ENCODE data around the gene TNS2. TPM values are rescaled to one million over a fixed set of nuclear protein-coding genes. Genes with fewer than 3 reads are reported as not detected.

TNS2 gene
- total RNA-seq, 1 experiment from 2014 or later, result 13.1 TPM

DNA sequence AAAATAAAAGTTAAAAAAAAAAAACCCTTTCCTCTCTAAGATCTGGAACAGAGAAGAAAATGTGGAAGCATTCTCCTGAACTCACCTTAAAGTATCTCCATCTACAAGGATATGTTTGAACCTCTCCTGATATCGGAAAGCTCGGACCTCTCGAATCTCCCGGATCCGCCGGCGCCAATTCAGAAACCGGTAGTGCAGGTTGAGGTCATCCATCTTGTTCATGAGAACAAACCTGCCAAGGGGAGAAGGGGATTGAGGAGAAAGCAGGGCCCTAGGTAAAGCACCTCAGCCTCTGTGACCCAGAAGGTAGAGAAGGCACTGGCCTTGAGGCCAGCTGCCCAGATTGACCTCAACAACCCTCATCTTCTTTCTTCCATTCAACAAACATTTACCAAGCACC is 27.2 kb downstream of the TNS2 start:
- Histone ChIP-seq H2AFZ (ENCODE audit: low read length) (no peak overlapping the region), H4K20me1 (ENCODE audit: low read length) (no peaks in the 10 kb centered on the region), H3K4me2 (ENCODE audit: low read length) (no peak overlapping the region), H3K4me3 (ENCODE audit: low read length) (no peak overlapping the region), H3K79me2 (ENCODE audit: low read length) (peaks cover 20% of the 10 kb centered on the region), H3K4me1 (ENCODE audit: insufficient read depth, low read length) (peaks cover 16% of the 10 kb centered on the region), H3K27me3 (ENCODE audit: low read length) (no peaks in the 10 kb centered on the region), H3K9me2 (replicated peaks; ENCODE audit: low read length) (no peaks in the 10 kb centered on the region), H3K27ac (ENCODE audit: low read length) (no peak overlapping the region), H3K36me3 (ENCODE audit: low read depth, low read length) (peaks cover 5% of the 10 kb centered on the region), H3K9me3 (ENCODE audit: low read length) (no peaks in the 10 kb centered on the region), H3F3A (ENCODE audit: low read length, unreplicated experiment) (no peaks in the 10 kb centered on the region), H3K9ac (ENCODE audit: low read length) (no peak overlapping the region)
- BruUV-seq (replicated peaks), result no TSS peak
- DNase-seq (no peak), ATAC-seq (no peak)
- ChIA-PET POLR2A (ENCODE audit: unreplicated experiment) (no interaction called here), CTCF (no interaction called here)
- intact Hi-C loops (cut with micrococcal nuclease), result no loop called here
- TF ChIP-seq, protein P1, sequence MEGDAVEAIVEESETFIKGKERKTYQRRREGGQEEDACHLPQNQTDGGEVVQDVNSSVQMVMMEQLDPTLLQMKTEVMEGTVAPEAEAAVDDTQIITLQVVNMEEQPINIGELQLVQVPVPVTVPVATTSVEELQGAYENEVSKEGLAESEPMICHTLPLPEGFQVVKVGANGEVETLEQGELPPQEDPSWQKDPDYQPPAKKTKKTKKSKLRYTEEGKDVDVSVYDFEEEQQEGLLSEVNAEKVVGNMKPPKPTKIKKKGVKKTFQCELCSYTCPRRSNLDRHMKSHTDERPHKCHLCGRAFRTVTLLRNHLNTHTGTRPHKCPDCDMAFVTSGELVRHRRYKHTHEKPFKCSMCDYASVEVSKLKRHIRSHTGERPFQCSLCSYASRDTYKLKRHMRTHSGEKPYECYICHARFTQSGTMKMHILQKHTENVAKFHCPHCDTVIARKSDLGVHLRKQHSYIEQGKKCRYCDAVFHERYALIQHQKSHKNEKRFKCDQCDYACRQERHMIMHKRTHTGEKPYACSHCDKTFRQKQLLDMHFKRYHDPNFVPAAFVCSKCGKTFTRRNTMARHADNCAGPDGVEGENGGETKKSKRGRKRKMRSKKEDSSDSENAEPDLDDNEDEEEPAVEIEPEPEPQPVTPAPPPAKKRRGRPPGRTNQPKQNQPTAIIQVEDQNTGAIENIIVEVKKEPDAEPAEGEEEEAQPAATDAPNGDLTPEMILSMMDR (conservative IDR thresholded peaks at IDR 0.05; ENCODE audit: low read depth, low read length), result no peak
- TF ChIP-seq EZH2 (IDR thresholded peaks at IDR 0.05; ENCODE audit: low read length, unreplicated experiment) (no peak), EZH2phosphoT487 (IDR thresholded peaks at IDR 0.05; ENCODE audit: borderline replicate concordance, low read length) (no peak)

DNA sequence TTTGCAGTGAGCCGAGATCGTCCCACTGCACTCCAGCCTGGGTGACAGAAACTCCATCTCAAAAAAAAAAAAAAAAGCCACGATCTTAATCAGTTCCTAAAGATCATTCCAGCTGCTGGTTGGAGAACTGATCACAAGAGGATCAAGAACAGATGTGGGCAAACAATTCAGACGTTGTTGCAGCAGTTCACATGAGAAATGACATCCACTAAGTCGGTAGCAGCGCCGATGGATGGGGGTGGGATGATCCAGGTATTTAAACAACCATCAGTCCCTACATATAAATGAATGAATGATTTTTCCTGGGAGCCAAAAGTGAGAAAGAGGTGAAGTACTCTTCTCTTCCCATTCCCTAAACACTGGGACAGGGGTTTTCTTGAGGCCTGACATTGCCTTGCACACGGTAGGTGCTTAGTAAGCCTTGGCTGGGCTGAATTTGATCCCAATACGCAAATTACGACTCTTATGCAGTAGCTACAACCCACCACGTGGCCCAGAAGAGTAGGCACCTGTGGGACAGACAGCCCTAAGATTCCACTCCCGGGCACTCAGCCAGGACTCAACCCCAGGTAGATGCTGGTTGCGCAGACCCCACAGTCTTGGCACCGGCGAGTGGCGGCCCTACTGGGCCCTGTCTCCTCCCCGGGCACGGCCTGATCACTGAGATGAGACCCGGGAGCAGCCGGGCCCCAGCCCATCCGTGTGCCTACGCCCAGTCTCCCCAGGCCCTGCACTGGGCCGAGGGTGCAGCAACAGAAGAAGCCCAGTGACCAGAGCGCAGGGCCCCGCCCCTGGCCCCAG is 28.8 kb downstream of the TNS2 start:
- TF ChIP-seq EZH2 (IDR thresholded peaks at IDR 0.05; ENCODE audit: low read length, unreplicated experiment) (no peak), EZH2phosphoT487 (IDR thresholded peaks at IDR 0.05; ENCODE audit: borderline replicate concordance, low read length) (no peak)
- TF ChIP-seq, protein P1 (conservative IDR thresholded peaks at IDR 0.05; ENCODE audit: low read depth, low read length), result no peak
- Histone ChIP-seq H3K27me3 (ENCODE audit: low read length) (no peaks in the 10 kb centered on the region), H3K9ac (ENCODE audit: low read length) (peak overlapping the region; percentile 83), H2AFZ (ENCODE audit: low read length) (peak overlapping the region; percentile 92), H3K9me3 (ENCODE audit: low read length) (no peaks in the 10 kb centered on the region), H3K36me3 (ENCODE audit: low read depth, low read length) (peaks cover 5% of the 10 kb centered on the region), H3K4me3 (ENCODE audit: low read length) (peak overlapping the region; percentile 76), H3K4me1 (ENCODE audit: insufficient read depth, low read length) (peaks cover 16% of the 10 kb centered on the region), H3K4me2 (ENCODE audit: low read length) (peak overlapping the region; percentile 88), H3F3A (ENCODE audit: low read length, unreplicated experiment) (no peaks in the 10 kb centered on the region), H4K20me1 (ENCODE audit: low read length) (no peaks in the 10 kb centered on the region), H3K79me2 (ENCODE audit: low read length) (peaks cover 20% of the 10 kb centered on the region), H3K9me2 (replicated peaks; ENCODE audit: low read length) (no peaks in the 10 kb centered on the region), H3K27ac (ENCODE audit: low read length) (peak overlapping the region; percentile 58)
- ChIA-PET CTCF (interaction anchor here (0.7 to 2.0 kb wide), 7 partner anchors 13 to 343 kb away, joined by 3 to 17 read pairs (median 8); no protein-coding TSS in a partner anchor), POLR2A (ENCODE audit: unreplicated experiment) (interaction anchor here (0.5 to 1.1 kb wide), 13 partner anchors 9 to 1286 kb away, joined by 3 to 19 read pairs (median 5); partner anchors contain the start of genes EIF4B, IGFBP6 and KRT8)
- DNase-seq (peak; percentile 49), ATAC-seq (peak; percentile 20)
- intact Hi-C loops (cut with micrococcal nuclease), result loop anchor here (1.0 kb wide), 1 partner anchor 20 kb away; no protein-coding TSS in a partner anchor
- TSS peak; percentile 79 for BruUV-seq (replicated peaks)

Data from PC-3 (cell line).